ENCODE measurements around the gene IL12RB1.
A peak's percentile ranks its signal among the peaks of the same experiment; 100 is the strongest.

Gene IL12RB1

GRCh38 chr19:18068395-18068794 is 18.3 kb downstream of the IL12RB1 start:
- DNase-seq (ENCODE audit: low spot score in 2 of 2) (no peak), ATAC-seq (replicated peaks; ENCODE audit: extremely low read depth, poor library complexity, severe bottlenecking) (no peak)
- Mint-ChIP-seq H3K36me3 (ENCODE audit: insufficient read depth) (peaks cover 34% of the 10 kb centered on the region), H3K9me3 (no peaks in the 10 kb centered on the region), H3K27ac (ENCODE audit: low read depth) (no peak overlapping the region), H3K27me3 (no peaks in the 10 kb centered on the region), H3K4me1 (peaks cover 5% of the 10 kb centered on the region), H3K4me3 (no peak overlapping the region)

- Mint-ChIP-seq H3K9me3 (no peaks in the 10 kb centered on the region), H3K4me1 (no peaks in the 10 kb centered on the region), H3K36me3 (ENCODE audit: insufficient read depth) (peaks cover 31% of the 10 kb centered on the region), H3K4me3 (no peak overlapping the region), H3K27ac (ENCODE audit: low read depth) (no peak overlapping the region), H3K27me3 (no peaks in the 10 kb centered on the region)
- DNase-seq (ENCODE audit: low spot score in 2 of 2) (no peak), ATAC-seq (replicated peaks; ENCODE audit: extremely low read depth, poor library complexity, severe bottlenecking) (no peak)
Measured at GRCh38 chr19:18065173-18065495, 21.6 kb downstream of the IL12RB1 start.

- Mint-ChIP-seq H3K36me3 (ENCODE audit: insufficient read depth) (peaks cover 27% of the 10 kb centered on the region), H3K27ac (ENCODE audit: low read depth) (no peak overlapping the region), H3K9me3 (no peaks in the 10 kb centered on the region), H3K27me3 (no peaks in the 10 kb centered on the region), H3K4me1 (peaks cover 3% of the 10 kb centered on the region), H3K4me3 (no peak overlapping the region)
- ATAC-seq (replicated peaks; ENCODE audit: extremely low read depth, poor library complexity, severe bottlenecking) (no peak), DNase-seq (ENCODE audit: low spot score in 2 of 2) (no peak)
Measured at GRCh38 chr19:18063463-18063862, 23.3 kb downstream of the IL12RB1 start.

- no peak overlapping the region for H3K27ac Mint-ChIP-seq (ENCODE audit: low read depth)
- H3K36me3 Mint-ChIP-seq (ENCODE audit: insufficient read depth): peaks cover 24% of the 10 kb centered on the region
- no peak for ATAC-seq (replicated peaks; ENCODE audit: extremely low read depth, poor library complexity, severe bottlenecking)
- peaks cover 10% of the 10 kb centered on the region for H3K4me1 Mint-ChIP-seq
- no peak overlapping the region for H3K4me3 Mint-ChIP-seq
- no peaks in the 10 kb centered on the region for H3K27me3 Mint-ChIP-seq
- DNase-seq (ENCODE audit: low spot score in 2 of 2): no peak
- H3K9me3 Mint-ChIP-seq: no peaks in the 10 kb centered on the region
Measured at GRCh38 chr19:18062028-18062427, 24.7 kb downstream of the IL12RB1 start.

GRCh38 chr19:18060472-18060871 is 26.3 kb downstream of the IL12RB1 start:
- Mint-ChIP-seq H3K27ac (ENCODE audit: low read depth) (no peak overlapping the region), H3K9me3 (no peaks in the 10 kb centered on the region), H3K36me3 (ENCODE audit: insufficient read depth) (peaks cover 22% of the 10 kb centered on the region), H3K4me3 (no peak overlapping the region), H3K27me3 (no peaks in the 10 kb centered on the region), H3K4me1 (peaks cover 10% of the 10 kb centered on the region)
- ATAC-seq (replicated peaks; ENCODE audit: extremely low read depth, poor library complexity, severe bottlenecking) (no peak), DNase-seq (ENCODE audit: low spot score in 2 of 2) (no peak)

GRCh38 chr19:18059902-18060301 is 26.8 kb downstream of the IL12RB1 start:
- Mint-ChIP-seq H3K4me3 (no peak overlapping the region), H3K27ac (ENCODE audit: low read depth) (no peak overlapping the region), H3K9me3 (no peaks in the 10 kb centered on the region), H3K4me1 (peaks cover 10% of the 10 kb centered on the region), H3K27me3 (no peaks in the 10 kb centered on the region), H3K36me3 (ENCODE audit: insufficient read depth) (peaks cover 22% of the 10 kb centered on the region)
- no peak for DNase-seq (ENCODE audit: low spot score in 2 of 2)
- no peak for ATAC-seq (replicated peaks; ENCODE audit: extremely low read depth, poor library complexity, severe bottlenecking)

GRCh38 chr19:18059297-18059696 is 27.4 kb downstream of the IL12RB1 start:
- no peak for ATAC-seq (replicated peaks; ENCODE audit: extremely low read depth, poor library complexity, severe bottlenecking)
- Mint-ChIP-seq H3K4me1 (peaks cover 10% of the 10 kb centered on the region), H3K36me3 (ENCODE audit: insufficient read depth) (peaks cover 19% of the 10 kb centered on the region), H3K27ac (ENCODE audit: low read depth) (no peak overlapping the region), H3K9me3 (no peaks in the 10 kb centered on the region), H3K4me3 (no peak overlapping the region), H3K27me3 (no peaks in the 10 kb centered on the region)
- DNase-seq (ENCODE audit: low spot score in 2 of 2): no peak

- Mint-ChIP-seq H3K36me3 (ENCODE audit: insufficient read depth) (peaks cover 14% of the 10 kb centered on the region), H3K4me1 (peaks cover 10% of the 10 kb centered on the region), H3K27me3 (no peaks in the 10 kb centered on the region), H3K4me3 (no peak overlapping the region), H3K9me3 (no peaks in the 10 kb centered on the region), H3K27ac (ENCODE audit: low read depth) (peak overlapping the region; percentile 87)
- ATAC-seq (replicated peaks; ENCODE audit: extremely low read depth, poor library complexity, severe bottlenecking): peak; percentile 86
- DNase-seq (ENCODE audit: low spot score in 2 of 2): peak; percentile 73 to 75
Measured at GRCh38 chr19:18058208-18059009, 28.3 kb downstream of the IL12RB1 start.

- ATAC-seq (replicated peaks; ENCODE audit: extremely low read depth, poor library complexity, severe bottlenecking): no peak
- Mint-ChIP-seq H3K27ac (ENCODE audit: low read depth) (peak overlapping the region; percentile 87), H3K27me3 (no peaks in the 10 kb centered on the region), H3K4me3 (no peak overlapping the region), H3K9me3 (no peaks in the 10 kb centered on the region), H3K4me1 (peaks cover 10% of the 10 kb centered on the region), H3K36me3 (ENCODE audit: insufficient read depth) (peaks cover 10% of the 10 kb centered on the region)
- DNase-seq (ENCODE audit: low spot score in 2 of 2): no peak
Measured at GRCh38 chr19:18057557-18057956, 29.2 kb downstream of the IL12RB1 start.

- Mint-ChIP-seq H3K4me3 (no peak overlapping the region), H3K36me3 (ENCODE audit: insufficient read depth) (peaks cover 8% of the 10 kb centered on the region)
Measured at GRCh38 chr19:18055967-18056366, 30.8 kb downstream of the IL12RB1 start.

GRCh38 chr19:18053576-18054219 is 33.0 kb downstream of the IL12RB1 start:
- H3K4me3 Mint-ChIP-seq: no peak overlapping the region
- peaks cover 2% of the 10 kb centered on the region for H3K36me3 Mint-ChIP-seq (ENCODE audit: insufficient read depth)
- no peak overlapping the region for H3K27ac Mint-ChIP-seq (ENCODE audit: low read depth)
- no peaks in the 10 kb centered on the region for H3K9me3 Mint-ChIP-seq
- ATAC-seq (replicated peaks; ENCODE audit: extremely low read depth, poor library complexity, severe bottlenecking): no peak
- no peak for DNase-seq (ENCODE audit: low spot score in 2 of 2)
- H3K4me1 Mint-ChIP-seq: peaks cover 23% of the 10 kb centered on the region
- no peaks in the 10 kb centered on the region for H3K27me3 Mint-ChIP-seq

More at GRCh38 chr19:18055967-18056366, 30.8 kb downstream of the IL12RB1 start:
- DNase-seq (ENCODE audit: low spot score in 2 of 2) (no peak), ATAC-seq (replicated peaks; ENCODE audit: extremely low read depth, poor library complexity, severe bottlenecking) (no peak)
- Mint-ChIP-seq H3K27ac (ENCODE audit: low read depth) (no peak overlapping the region), H3K4me1 (peaks cover 12% of the 10 kb centered on the region), H3K9me3 (no peaks in the 10 kb centered on the region), H3K27me3 (no peaks in the 10 kb centered on the region)

GRCh38 chr19:18051887-18052286 is 34.8 kb downstream of the IL12RB1 start:
- ATAC-seq (replicated peaks; ENCODE audit: extremely low read depth, poor library complexity, severe bottlenecking) (no peak), DNase-seq (ENCODE audit: low spot score in 2 of 2) (no peak)
- Mint-ChIP-seq H3K4me3 (no peak overlapping the region), H3K36me3 (ENCODE audit: insufficient read depth) (peaks cover 2% of the 10 kb centered on the region), H3K4me1 (peaks cover 12% of the 10 kb centered on the region), H3K9me3 (no peaks in the 10 kb centered on the region), H3K27ac (ENCODE audit: low read depth) (no peak overlapping the region), H3K27me3 (no peaks in the 10 kb centered on the region)

- no peak for DNase-seq (ENCODE audit: low spot score in 2 of 2)
- no peaks in the 10 kb centered on the region for H3K9me3 Mint-ChIP-seq
- peaks cover 9% of the 10 kb centered on the region for H3K36me3 Mint-ChIP-seq (ENCODE audit: insufficient read depth)
- no peak overlapping the region for H3K27ac Mint-ChIP-seq (ENCODE audit: low read depth)
- no peak for ATAC-seq (replicated peaks; ENCODE audit: extremely low read depth, poor library complexity, severe bottlenecking)
- no peaks in the 10 kb centered on the region for H3K27me3 Mint-ChIP-seq
- H3K4me3 Mint-ChIP-seq: no peak overlapping the region
- H3K4me1 Mint-ChIP-seq: peaks cover 32% of the 10 kb centered on the region
Measured at GRCh38 chr19:18049385-18049784, 37.3 kb downstream of the IL12RB1 start.

Data from central memory CD8-positive, alpha-beta T cell (primary cell).